ENCODE results near the gene CDCA7. TPM values are rescaled to one million over a fixed set of nuclear protein-coding genes. Genes with fewer than 3 reads are reported as not detected.

Gene CDCA7
- total and polyA plus RNA-seq, 10 donors, result 1.3 to 12.4 (median 2.8) TPM

DNA sequence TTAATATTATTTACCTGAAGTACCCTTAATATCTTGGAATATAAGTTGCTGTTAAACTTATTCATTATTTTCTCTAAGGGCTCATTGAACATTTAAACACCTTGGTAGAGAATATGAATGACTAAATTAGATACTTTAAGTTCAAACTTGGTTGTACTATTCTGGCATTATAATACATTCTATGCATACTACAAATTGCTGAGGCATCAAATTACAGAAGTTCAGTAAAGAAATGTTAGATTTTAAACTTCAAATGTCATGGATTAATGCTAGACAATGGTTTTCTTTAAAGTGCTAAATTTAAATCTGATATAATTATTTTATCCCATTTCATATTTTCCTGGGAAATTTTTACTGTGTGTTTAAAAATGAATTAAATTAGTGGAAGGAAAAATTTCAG, 63.1 kb downstream of the CDCA7 start:
- Histone ChIP-seq H3K27ac (no peak overlapping the region), H3K27me3 (replicated peaks in 1 of 7) (peaks cover 0 to 34% (median 0%) of the 10 kb centered on the region in 7 donors), H3K9me3 (no peaks in the 10 kb centered on the region), H3K4me3 (no peak overlapping the region), H3K4me1 (no peaks in the 10 kb centered on the region), H3K36me3 (no peaks in the 10 kb centered on the region)
- DNase-seq, result no peak
- intact Hi-C loops (cut with DNase I; ENCODE audit: low total_unique reads), result no loop called here
- TF ChIP-seq POLR2AphosphoS5 (IDR thresholded peaks at IDR 0.05) (no peak), POLR2A (IDR thresholded peaks at IDR 0.05) (no peak)
- TF ChIP-seq, protein P1, sequence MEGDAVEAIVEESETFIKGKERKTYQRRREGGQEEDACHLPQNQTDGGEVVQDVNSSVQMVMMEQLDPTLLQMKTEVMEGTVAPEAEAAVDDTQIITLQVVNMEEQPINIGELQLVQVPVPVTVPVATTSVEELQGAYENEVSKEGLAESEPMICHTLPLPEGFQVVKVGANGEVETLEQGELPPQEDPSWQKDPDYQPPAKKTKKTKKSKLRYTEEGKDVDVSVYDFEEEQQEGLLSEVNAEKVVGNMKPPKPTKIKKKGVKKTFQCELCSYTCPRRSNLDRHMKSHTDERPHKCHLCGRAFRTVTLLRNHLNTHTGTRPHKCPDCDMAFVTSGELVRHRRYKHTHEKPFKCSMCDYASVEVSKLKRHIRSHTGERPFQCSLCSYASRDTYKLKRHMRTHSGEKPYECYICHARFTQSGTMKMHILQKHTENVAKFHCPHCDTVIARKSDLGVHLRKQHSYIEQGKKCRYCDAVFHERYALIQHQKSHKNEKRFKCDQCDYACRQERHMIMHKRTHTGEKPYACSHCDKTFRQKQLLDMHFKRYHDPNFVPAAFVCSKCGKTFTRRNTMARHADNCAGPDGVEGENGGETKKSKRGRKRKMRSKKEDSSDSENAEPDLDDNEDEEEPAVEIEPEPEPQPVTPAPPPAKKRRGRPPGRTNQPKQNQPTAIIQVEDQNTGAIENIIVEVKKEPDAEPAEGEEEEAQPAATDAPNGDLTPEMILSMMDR (IDR thresholded peaks at IDR 0.05 in 8 of 11, conservative IDR thresholded peaks at IDR 0.05 in 3 of 11), result no peak
